Measurements from ENCODE around the gene POP7. TPM values are rescaled to one million over a fixed set of nuclear protein-coding genes. Genes with fewer than 3 reads are reported as not detected.
"Not testable (repeated sequence)": the region's sequence is repeated elsewhere in the genome, so short reads cannot be mapped to it uniquely, and the experiment has no call there.

The POP7 gene
- total RNA-seq = 33.4 TPM

GRCh38 chr7:100705753-100706671 is at the start of gene POP7:
TSS of gene POP7 (plus strand) at chr7:100706121. CDS start at chr7:100706831, 710 bp downstream.
- ATAC-seq = peak; percentile 98

DNA sequence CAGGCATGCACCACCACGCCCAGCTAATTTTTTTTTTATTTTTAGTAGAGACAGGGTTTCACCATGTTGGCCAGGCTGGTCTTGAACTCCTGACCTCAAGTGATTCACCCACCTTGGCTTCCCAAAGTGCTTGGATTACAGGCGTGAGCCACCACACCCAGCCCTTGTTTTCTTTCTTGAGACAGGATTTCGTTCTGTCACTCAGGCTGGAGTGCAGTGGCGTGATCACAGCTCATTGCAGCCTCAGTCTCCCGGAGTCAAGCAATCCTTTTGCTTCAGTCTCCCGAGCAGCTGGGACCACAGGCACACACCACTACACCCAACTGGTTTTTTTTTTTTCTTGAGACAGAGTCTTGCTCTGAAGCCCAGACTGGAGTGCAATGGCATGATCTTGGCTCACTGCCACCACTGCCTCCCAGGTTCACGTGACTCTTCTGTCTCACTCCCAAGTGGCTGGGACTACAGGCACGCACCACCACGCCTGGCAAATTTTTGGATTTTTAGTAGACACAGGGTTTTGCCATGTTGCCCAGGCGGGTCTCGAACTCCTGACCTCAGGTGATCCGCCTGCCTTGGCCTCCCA is 43.6 kb upstream of the POP7 start:
- peak; percentile 55 for ATAC-seq

GRCh38 chr7:100665168-100665726 is 40.7 kb upstream of the POP7 start:
- no peak for ATAC-seq

DNA sequence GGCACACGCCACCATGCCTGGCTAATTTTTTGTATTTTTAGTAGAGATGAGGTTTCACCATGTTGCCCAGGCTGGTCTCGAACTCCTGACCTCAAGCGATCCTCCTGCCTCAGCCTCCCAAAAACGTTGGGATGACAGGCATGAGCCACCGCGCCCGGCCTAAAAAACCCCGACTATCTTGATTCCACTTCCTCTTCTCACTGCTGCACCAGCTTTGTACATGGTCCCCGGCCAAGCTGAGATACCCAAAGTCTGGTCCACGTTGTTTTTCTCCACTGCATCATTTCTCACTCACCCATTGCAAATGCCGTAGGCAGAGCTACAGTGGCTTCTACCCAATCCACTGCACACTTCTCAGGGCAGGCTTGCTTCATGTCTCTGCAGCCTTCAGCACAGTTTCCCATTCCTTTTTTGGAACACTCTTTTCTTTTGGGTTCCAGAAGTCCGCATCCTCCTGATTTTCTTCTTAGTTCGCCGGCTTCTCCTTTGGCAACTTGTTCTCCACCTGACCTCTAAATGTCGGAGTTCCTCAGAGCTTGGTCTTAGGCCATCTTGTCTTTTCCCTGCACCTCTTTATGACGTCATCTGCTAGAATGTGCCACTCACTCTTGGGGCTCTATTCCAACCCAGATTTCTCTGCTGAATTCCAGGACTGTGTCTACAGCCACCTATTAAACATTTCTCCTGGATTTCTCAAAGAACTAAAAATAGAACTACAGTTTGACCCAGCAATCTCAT is 38.4 kb upstream of the POP7 start:
- ATAC-seq = no peak

- ATAC-seq = no peak
Measured at GRCh38 chr7:100668069-100668449, 37.9 kb upstream of the POP7 start.

DNA sequence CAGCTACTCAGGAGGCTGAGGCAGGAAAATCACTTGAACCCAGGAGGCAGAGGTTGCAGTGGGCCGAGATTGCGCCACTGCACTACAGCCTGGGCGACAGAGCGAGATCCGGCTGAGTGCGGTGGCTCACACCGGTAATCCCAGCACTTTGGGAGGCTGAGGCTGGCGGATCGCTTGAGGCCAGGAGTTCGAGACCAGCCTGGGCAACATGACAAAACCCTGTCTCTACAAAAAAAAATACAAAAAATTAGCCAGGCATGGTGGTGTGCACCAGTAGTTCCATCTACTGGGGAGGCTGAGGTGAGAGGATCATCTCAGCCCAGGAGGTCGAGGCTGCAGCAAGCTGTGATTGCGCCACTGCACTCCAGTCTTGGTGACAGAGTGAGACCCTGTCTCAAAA is 36.8 kb upstream of the POP7 start:
- not testable (repeated sequence) for ATAC-seq

DNA sequence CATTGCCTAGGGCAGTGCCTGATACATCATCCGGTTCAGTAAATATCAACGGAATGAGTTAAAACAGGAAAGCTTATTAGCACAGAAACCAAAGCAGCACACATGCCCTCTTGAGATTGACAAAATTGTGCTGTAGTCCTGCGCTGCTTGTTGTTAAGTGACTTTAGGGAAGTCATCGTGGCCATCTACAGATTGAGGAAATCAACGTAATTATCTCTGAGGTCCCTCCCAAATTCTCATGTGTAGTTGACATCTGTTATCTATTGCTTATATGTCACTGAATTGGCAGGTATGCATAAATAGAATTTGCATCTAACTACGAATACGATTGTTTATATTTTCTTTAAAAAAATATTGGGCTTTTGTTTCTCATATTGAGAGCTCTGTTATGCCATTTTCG is 35.8 kb upstream of the POP7 start:
- ATAC-seq = no peak

DNA sequence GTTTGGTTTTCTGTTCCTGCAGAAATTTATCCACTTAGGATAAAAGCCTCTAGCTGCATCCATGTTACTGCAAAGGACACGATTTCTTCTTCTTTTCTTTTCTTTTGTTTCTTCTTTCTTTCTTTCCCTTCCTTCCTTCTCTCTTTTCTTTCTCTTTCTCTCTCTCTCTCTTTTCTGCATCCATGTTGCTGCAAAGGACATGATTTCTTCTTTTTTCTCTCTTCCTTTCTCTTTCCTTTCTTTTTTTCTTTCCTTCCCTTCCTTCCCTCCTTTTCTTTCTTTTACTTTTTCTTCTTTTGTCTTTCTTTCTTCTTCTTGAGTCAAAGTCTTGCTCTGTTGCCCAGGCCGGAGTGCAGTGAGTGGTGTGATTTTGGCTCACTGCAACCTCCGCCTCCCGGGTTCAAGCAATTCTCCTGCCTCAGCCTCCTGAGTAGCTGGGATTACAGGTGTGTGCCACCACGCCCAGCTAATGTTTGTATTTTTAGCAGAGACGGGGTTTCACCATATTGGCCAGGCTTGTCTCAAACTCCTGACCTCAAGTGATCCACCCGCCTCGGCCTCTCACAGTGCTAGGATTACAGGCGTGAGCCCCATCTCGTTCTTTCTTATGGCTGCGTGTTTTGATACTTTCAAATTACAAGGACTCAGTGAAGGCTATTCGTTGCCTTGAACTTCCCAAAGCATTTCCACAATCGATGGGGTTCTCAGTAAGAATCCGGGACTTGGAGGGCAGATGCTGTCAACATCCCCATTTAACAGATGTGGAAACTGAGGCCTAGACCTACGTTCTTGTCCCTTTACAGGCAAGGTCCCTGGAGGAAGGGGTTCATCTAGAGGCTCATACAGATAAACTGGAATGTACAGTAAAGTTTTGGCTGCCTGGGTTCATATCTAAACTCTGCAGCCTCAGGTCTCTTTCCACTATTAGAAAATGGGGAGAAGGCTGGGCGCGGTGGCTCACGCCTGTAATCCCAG is 34.3 kb upstream of the POP7 start:
- no peak for ATAC-seq

- ATAC-seq = peak; percentile 87
Measured at GRCh38 chr7:100673302-100673941, 32.5 kb upstream of the POP7 start, which contains the start of gene GNB2. TSS of gene GNB2 (plus strand) at chr7:100673740. CDS start at chr7:100676266, 2,526 bp downstream.

- ATAC-seq = peak; percentile 0
Measured at GRCh38 chr7:100673942-100674410, 31.9 kb upstream of the POP7 start.

- ATAC-seq = no peak
Measured at GRCh38 chr7:100674411-100675104, 31.4 kb upstream of the POP7 start.

DNA sequence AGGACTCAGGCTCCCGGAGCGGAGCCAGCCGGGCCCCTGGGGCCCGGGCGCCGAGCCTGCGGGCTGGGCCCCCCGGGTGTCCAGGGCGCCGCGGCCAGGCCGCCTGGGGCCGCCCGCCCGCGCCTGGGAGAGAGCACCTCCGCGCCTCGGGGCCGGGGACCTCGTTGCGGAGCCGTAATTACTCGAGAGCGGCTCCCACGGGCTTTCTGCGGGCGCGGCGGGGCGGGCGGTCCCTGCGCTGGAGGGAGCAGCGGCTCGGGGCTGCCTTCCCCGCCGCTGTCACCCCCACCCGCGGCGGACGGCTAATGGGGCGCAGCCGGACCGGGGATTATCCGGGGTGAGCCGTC is 30.8 kb upstream of the POP7 start:
- ATAC-seq = no peak

DNA sequence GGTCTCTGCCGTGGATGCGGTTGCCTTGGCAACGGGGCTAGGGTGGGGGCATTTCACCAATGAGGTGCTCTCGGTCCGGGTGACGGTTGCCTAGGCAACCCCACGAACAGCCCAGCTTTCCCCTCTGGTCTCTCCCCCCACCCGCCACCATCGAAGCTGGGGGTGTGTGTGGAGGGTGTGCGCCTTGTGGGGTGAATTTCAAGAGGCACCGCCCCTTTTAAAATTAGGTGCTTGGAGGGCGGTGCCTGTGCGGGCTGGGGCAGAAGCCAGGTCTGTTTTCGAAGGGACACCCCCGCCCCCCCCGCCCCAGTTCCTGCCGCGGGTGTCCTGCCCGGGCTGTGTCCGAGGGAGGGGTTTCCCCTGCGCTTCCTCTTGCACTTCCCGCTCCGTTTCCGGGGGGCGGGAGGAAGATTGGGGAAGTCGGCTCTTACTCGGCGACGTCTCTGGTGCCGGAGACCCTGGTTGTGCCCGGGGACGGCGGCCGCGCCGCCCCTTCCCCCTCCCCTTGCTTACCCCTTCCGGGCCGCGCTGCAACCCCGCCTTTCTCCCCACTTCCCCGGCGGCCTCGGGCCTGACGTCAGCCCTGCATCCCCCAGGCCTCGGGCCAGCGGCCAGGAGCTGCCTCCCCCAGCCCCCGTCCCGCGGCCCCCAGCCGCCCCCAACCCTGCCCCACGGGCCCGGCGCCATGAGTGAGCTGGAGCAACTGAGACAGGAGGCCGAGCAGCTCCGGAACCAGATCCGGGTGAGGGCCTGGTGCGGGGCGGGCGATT is 30.2 kb upstream of the POP7 start:
- ATAC-seq = peak; percentile 51

DNA sequence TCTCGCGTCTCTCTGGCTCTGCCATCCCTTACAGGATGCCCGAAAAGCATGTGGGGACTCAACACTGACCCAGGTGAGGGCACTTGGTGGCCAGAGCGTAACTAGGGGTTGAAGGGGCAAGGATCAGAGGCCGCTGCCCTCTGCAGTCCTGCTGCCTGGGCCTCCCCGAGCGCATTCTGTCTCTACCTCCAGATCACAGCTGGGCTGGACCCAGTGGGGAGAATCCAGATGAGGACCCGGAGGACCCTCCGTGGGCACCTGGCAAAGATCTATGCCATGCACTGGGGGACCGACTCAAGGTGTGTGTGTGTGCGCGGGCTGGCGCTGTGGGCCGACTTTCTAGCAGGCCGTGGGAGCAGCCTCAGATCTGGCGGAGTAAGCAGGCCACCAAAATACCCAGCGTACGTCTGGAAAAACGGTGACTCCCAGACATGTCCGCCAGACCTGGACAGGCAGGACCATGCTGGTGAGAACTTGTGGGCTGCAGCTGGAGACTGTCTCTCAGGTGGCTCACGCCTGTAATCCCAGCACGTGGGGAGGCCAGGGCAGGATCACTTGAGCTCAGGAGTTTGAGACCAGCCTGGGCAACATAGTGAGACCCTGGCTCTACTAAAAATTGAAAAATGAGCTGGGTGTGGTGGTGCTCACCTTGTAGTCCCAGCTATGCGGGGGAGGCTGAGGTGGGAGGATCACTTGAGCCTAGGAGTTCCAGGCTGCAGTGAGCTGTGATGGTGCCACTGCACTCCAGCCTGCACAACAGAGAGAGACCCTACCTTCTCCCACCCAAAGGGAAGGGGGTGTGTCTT is 29.2 kb upstream of the POP7 start:
- no peak for ATAC-seq

- no peak for ATAC-seq
Measured at GRCh38 chr7:100677308-100678267, 28.3 kb upstream of the POP7 start.

DNA sequence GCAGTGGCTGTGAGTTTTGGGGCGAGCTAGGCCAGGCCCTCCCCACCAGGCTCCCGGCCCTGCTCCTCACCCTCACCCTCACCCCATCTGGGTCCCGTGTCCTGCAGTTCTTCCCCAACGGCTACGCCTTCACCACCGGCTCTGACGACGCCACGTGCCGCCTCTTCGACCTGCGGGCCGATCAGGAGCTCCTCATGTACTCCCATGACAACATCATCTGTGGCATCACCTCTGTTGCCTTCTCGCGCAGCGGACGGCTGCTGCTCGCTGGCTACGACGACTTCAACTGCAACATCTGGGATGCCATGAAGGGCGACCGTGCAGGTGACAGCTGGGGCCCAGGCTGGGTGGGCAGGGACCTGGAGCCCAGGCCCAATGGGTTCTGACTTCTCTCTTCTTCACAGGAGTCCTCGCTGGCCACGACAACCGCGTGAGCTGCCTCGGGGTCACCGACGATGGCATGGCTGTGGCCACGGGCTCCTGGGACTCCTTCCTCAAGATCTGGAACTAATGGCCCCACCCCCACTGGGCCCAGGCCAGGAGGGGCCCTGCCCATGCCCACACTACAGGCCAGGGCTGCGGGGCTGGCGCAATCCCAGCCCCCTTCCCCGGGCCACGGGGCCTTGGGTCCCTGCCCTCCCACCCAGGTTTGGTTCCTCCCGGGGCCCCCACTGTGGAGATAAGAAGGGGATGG is 27.5 kb upstream of the POP7 start:
- no peak for ATAC-seq
